ENCODE data around the gene ERI2.

DNA sequence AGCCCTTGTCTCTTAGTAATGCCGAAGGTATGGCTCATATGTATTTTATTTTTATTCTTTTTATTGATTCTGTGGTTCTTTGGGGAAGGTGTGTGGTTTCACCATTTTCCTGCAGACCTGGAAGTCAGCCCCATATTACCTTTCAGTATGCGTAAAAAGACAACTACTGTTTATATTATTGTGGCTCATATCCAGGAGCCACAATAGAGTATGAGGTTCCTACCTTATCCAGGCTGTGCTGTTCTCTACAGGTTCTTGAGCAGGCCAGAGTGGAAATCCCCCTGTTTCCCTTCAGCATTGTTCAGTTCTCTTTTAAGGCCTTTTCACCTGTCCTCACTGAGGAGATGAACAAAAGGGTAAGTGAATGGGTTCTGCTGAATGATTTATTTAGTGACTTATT is 33.2 kb upstream of the ERI2 start:
- TF ChIP-seq, protein P1, sequence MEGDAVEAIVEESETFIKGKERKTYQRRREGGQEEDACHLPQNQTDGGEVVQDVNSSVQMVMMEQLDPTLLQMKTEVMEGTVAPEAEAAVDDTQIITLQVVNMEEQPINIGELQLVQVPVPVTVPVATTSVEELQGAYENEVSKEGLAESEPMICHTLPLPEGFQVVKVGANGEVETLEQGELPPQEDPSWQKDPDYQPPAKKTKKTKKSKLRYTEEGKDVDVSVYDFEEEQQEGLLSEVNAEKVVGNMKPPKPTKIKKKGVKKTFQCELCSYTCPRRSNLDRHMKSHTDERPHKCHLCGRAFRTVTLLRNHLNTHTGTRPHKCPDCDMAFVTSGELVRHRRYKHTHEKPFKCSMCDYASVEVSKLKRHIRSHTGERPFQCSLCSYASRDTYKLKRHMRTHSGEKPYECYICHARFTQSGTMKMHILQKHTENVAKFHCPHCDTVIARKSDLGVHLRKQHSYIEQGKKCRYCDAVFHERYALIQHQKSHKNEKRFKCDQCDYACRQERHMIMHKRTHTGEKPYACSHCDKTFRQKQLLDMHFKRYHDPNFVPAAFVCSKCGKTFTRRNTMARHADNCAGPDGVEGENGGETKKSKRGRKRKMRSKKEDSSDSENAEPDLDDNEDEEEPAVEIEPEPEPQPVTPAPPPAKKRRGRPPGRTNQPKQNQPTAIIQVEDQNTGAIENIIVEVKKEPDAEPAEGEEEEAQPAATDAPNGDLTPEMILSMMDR (IDR thresholded peaks at IDR 0.05): no peak
- TF ChIP-seq POLR2AphosphoS5 (IDR thresholded peaks at IDR 0.05): no peak
